NCI-H146 (cell line): Measurements from ENCODE around the gene IRF8.
"Not testable (repeated sequence)": the region's sequence is repeated elsewhere in the genome, so short reads cannot be mapped to it uniquely, and the experiment has no call there.

Experiments used
- DNase-seq: peaks from one replicate; lab custom pipeline; 2025; lab: John Stamatoyannopoulos, UW

Gene IRF8

GRCh38 chr16:85898521-85899442 is at the start of gene IRF8:
Gene IRF8 (plus strand): TSS chr16:85899162. CDS start chr16:85903016, 3,854 bp downstream.
- no peak for DNase-seq

GRCh38 chr16:85849388-85849787 is 49.6 kb upstream of the IRF8 start:
- DNase-seq: no peak

DNA sequence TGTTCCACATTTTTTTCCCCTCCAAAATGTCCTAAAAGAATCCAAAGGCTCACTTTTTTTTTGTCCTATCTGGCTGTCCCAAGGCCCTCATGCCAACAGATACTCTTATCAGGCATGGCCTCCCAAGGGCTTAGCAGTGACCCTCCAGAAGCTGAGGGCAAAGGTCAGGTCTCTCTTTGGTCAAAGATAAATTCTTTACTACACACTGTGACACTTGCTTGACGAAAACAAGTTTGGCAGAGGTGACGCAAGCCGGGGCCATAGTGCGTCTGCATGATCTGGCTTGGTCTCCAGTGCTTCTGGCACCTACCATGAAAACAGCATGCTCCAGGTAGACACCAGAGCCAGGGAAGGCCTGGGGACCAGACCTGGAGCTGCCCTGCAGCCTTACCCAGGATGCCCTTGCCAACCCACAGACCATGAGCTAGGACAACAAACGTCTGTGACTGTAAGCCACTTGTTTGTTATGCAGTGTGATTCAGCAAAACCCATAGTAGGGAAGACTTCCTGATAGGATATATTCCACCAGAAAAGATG is 48.5 kb upstream of the IRF8 start:
- DNase-seq: no peak

- DNase-seq: no peak
Measured at GRCh38 chr16:85851034-85851785, 47.8 kb upstream of the IRF8 start.

- no peak for DNase-seq
Measured at GRCh38 chr16:85853547-85854545, 45.1 kb upstream of the IRF8 start.

GRCh38 chr16:85854935-85855334 is 44.0 kb upstream of the IRF8 start:
- DNase-seq: no peak

- no peak for DNase-seq
Measured at GRCh38 chr16:85856079-85856478, 42.9 kb upstream of the IRF8 start.

- no peak for DNase-seq
Measured at GRCh38 chr16:85856585-85856984, 42.4 kb upstream of the IRF8 start.

DNA sequence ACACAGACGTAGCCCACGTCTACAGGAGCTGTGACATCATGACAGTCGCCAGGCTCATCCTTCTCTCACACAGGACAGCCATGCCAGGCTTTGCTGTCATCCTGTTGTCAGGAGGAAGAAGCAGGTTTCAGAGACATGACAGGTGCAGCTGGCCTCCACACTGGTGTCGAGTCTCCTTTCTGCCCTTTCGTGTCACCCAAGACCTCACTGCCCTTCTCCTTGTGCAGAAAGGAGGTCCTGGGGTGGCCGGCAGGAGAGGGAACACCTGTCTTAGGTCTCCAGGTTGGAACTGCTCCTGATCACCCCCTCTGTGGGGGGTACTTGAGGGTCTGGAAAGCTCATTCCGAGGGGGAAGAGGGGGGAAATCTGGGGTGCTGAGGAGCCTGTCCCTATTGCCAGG is 41.6 kb upstream of the IRF8 start:
- DNase-seq: no peak

- DNase-seq: not testable (repeated sequence)
Measured at GRCh38 chr16:85858571-85858970, 40.4 kb upstream of the IRF8 start.

DNA sequence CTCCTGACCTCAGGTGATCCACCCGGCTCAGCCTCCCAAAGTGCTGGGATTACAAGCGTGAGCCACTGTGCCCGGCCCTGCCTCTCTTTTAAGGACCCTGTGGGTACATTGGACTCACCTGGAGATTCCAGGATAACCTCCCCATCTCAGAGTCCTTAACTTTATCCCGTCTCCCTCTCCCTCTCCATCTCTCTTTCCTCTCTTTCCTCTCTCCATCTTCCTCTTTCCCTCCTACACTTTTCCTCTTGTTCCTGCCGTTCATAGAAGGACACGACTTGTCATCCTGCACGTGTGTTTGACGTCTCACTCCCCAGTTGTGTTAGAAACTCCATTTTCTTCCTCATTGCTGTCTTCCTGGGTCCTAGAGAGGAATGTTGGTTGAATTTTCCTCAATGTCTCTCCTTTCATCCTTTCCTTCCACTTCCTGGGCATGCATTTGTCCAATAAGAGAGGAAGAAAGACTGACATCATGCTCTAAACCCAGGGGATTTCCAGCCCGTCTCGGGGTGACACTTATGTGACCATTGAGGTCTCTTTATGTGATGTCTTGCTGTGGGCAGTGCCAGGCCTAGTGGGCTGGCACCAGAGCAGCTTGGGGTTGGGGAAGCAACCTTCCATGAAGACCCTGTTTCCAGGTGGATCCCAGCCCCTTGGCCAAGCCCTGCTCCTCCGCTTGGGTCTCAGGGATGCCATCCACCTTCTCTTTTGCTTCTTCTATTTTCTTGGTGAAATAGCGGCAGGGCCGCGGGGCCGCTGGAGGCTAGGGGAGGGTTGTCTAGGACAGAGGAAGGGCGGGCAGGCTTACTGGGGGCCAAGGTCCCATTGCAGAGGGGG is 39.8 kb upstream of the IRF8 start:
- DNase-seq: no peak

- DNase-seq: no peak
Measured at GRCh38 chr16:85859818-85860125, 39.2 kb upstream of the IRF8 start.

DNA sequence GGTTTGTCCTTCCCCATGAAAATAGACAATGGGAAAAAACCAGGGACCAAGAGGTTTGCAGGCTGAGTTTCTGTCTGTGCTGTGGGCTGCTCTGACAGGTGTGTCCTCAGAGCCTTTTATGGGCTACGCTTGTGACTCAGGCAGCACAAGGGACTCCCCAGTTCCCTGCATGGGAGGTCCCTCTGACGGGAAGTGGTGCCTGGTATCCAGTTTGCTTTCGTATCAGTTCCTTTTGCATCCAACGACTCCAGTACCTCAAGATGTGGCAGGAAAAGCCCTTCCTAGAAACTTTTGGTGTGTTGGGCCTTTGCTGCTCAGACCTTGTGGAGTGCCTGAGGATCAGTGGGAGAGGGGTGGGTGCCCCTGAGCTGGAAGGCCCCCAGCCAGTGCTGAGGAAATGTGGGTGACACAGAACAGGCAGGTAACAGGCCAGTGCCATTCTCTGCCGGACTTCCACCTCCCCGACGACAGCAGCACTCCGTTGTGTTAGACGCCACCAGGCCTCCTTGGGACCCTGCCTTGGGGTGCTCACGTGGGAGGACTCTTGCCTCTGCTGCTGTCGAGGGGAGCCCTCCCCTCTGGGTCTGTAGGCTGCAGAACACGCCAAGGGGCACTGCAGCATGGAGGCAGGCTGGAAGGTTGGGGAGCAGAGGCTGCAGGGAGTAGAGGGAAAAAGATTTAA is 38.4 kb upstream of the IRF8 start:
- DNase-seq: no peak

DNA sequence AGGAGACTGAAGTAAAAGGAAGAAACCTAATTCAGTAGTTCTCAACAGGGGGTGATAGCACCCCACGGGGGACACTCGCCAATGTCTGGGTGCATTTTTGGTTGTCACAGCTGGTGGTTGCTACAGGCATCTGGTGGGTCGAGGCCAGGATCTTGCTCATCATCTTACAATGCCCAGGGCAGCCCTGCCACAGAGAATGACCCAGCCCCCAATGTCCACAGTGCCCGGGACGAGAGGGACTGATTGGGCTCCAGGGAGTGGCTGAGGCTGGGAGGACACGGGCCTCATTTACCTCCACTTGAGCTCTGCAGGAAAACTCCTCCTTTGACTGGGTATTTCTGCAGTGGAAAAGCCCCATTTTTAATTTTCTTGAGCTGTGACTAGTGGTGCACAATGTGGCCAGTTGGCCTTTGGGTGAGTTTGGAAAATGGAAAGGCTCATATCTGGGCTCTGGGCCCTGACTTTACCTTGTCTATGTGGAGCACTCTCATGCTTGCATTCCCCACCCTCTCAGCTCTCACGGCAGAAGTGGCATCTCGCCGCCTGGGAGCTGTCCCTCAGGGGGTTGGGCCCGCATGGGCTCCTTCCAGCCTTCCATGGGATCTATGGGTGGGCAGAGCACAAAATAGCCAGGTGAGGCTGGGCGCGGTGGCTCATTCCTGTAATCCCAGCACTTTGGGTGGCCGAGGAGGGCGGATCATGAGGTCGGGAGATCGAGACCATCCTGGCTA is 37.7 kb upstream of the IRF8 start:
- DNase-seq: no peak

DNA sequence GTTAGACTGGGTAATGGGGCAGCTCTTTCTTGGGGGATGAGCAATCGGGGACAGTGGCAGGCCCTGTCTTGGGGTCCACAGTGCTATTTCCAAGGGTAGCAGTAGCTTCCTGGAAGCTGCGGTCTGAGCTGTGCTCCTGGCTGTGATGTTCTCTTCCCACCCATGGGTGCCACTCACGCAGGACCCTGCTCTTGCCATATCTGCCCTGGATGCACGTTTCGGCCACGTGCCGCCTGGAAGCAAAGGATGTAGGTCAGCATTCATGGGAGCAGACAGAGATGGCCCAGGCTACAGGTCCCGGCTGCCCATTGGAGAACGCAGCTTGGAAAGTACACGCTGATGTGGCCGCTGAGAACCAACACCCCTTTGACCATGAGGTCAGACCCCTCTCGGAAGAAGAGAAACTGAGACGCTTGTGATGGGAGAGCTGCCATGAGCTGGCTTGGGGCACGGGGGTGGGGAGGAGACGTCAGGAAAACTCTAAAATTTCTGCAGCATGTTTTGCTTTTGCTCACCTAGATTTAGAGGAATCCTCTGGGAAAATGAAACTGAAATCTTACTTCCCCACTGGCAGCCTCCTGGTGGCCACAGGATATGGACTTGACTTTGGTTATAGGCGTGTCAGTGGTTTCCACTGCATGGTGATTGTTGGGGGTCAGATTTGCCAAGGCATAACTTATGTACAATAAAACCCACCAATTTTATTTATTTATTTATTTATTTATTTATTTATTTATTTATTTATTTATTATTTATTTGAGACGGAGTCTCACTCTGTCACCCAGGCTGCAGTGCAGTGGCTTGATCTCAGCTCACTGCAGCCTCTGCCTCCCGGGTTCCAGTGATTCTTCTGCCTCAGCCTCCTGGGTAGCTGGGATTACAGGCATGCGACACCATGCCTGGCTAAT is 36.2 kb upstream of the IRF8 start:
- DNase-seq: no peak

- no peak for DNase-seq
Measured at GRCh38 chr16:85863384-85863774, 35.6 kb upstream of the IRF8 start.

DNA sequence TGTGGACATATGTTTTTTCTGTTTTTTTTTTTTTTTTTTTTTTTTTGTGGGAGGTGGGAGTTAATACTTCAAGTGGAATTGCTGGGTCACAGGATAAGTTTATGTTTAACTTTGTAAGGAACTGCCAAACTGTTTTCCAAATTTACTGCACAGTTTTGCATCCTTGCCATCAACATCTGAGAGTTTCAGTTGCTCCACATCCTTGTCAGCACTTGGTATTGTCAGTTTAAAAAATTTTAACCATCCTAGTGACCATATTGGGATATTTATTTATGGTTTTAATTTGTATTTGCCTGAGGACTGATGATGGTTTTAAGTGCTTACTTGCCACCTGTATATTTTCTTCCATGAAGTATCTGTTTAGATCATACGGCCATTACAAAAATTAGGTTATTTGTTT is 34.0 kb upstream of the IRF8 start:
- DNase-seq: no peak

GRCh38 chr16:85867189-85867588 is 31.8 kb upstream of the IRF8 start:
- no peak for DNase-seq

GRCh38 chr16:85868495-85868894 is 30.5 kb upstream of the IRF8 start:
- DNase-seq: no peak
